Measurements from ENCODE around the gene PPP4R1.
"Not testable (repeated sequence)": the region's sequence is repeated elsewhere in the genome, so short reads cannot be mapped to it uniquely, and the experiment has no call there.

PPP4R1 gene, protein sequence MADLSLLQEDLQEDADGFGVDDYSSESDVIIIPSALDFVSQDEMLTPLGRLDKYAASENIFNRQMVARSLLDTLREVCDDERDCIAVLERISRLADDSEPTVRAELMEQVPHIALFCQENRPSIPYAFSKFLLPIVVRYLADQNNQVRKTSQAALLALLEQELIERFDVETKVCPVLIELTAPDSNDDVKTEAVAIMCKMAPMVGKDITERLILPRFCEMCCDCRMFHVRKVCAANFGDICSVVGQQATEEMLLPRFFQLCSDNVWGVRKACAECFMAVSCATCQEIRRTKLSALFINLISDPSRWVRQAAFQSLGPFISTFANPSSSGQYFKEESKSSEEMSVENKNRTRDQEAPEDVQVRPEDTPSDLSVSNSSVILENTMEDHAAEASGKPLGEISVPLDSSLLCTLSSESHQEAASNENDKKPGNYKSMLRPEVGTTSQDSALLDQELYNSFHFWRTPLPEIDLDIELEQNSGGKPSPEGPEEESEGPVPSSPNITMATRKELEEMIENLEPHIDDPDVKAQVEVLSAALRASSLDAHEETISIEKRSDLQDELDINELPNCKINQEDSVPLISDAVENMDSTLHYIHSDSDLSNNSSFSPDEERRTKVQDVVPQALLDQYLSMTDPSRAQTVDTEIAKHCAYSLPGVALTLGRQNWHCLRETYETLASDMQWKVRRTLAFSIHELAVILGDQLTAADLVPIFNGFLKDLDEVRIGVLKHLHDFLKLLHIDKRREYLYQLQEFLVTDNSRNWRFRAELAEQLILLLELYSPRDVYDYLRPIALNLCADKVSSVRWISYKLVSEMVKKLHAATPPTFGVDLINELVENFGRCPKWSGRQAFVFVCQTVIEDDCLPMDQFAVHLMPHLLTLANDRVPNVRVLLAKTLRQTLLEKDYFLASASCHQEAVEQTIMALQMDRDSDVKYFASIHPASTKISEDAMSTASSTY

GRCh38 chr18:9614401-9615279 is at the start of gene PPP4R1:
Gene PPP4R1 (minus strand): TSS chr18:9614559. CDS start chr18:9614484, 75 bp downstream.
- DNase-seq (ENCODE audit: low read depth in 2 of 2): peak; percentile 22 to 46

GRCh38 chr18:9663377-9663776 is 49.0 kb upstream of the PPP4R1 start:
- no peak for DNase-seq (ENCODE audit: low read depth in 2 of 2)

GRCh38 chr18:9661564-9661963 is 47.2 kb upstream of the PPP4R1 start:
- DNase-seq (ENCODE audit: low read depth in 2 of 2): no peak

DNA sequence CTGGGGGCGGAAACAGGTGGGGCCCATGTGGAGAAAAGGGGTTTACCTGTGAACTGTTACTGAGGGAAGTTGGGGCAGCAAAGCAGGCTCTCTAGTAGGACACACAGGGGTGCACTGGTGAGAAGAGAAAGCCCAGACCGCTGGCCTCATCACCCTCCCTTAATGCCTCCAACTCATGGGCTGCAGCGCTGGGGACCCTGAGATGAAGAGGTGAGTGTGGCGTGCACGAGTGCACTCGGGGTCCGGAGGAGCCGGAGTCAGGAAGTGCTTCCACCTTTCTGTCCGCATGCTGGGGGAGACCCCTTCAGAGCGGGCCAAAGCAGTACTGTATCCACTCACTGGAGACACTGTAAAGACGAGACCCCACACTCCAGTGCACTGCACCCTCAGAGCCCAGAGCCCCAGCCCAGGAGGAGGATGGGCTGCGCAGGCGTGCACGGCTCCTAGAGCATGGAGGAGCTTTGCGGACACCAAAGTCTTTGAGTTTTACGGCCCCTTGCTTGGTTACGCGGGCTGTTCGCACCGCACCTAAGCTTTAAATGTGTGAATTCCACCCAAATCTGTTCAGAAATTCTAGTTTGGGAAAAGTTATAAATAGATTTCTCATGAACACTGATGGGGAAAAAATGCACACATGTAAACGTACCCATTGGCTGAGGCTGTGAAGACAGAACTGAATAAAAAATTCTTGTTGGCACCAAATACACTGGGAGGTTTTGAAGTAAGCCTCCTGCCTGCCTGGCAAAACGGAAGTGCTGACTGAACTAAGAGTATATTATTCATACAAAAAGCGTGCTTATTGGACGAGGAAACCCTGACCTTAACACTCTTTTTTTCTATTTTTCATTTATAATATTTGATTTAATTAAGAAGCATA is 45.4 kb upstream of the PPP4R1 start:
- DNase-seq (ENCODE audit: low read depth in 2 of 2): no peak

GRCh38 chr18:9658087-9658641 is 43.8 kb upstream of the PPP4R1 start:
- no peak for DNase-seq (ENCODE audit: low read depth in 2 of 2)

- DNase-seq (ENCODE audit: low read depth in 2 of 2): no peak
Measured at GRCh38 chr18:9655232-9655767, 40.9 kb upstream of the PPP4R1 start.

GRCh38 chr18:9653390-9653789 is 39.0 kb upstream of the PPP4R1 start:
- DNase-seq (ENCODE audit: low read depth in 2 of 2): no peak

- DNase-seq (ENCODE audit: low read depth in 2 of 2): no peak
Measured at GRCh38 chr18:9649164-9649540, 34.8 kb upstream of the PPP4R1 start.

DNA sequence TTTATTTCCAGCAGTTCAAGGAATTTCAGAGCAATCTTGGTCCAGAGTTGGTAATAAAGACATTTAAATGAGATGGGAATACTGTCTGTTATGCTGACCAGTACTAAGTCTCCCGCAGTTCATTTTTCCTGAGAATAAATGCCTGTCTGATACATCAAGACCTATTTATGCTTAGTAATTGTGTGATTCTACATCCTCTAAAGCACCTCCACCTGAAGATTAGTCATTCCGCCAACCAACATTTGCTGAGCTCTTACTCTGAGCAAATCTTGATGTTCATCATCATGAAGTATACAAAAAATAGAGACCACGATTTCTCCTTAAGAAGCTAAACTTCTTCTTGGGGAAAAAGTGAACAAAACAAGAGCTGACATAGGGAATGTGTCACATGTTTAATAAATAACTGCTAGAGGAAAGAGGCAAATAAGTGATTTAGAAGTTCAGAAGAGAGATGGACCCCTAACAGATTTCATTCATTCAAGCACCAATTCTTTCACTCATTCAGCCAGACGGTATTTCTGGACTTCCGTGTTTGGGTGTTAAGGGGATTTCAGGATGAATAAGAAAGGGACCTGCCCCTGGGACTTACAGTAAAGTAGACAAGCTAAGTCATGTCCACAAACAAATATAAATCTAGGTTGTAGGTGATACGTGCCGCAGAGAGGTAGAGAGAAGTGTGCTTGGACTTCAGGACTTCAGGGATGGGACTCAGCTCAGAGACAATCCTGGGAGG is 34.2 kb upstream of the PPP4R1 start:
- DNase-seq (ENCODE audit: low read depth in 2 of 2): no peak

- no peak for DNase-seq (ENCODE audit: low read depth in 2 of 2)
Measured at GRCh38 chr18:9647496-9648323, 33.4 kb upstream of the PPP4R1 start.

- DNase-seq (ENCODE audit: low read depth in 2 of 2): no peak
Measured at GRCh38 chr18:9643549-9643948, 29.2 kb upstream of the PPP4R1 start.

- no peak for DNase-seq (ENCODE audit: low read depth in 2 of 2)
Measured at GRCh38 chr18:9642799-9643462, 28.6 kb upstream of the PPP4R1 start.

- not testable (repeated sequence) for DNase-seq (ENCODE audit: low read depth in 2 of 2)
Measured at GRCh38 chr18:9641081-9641480, 26.7 kb upstream of the PPP4R1 start.

DNA sequence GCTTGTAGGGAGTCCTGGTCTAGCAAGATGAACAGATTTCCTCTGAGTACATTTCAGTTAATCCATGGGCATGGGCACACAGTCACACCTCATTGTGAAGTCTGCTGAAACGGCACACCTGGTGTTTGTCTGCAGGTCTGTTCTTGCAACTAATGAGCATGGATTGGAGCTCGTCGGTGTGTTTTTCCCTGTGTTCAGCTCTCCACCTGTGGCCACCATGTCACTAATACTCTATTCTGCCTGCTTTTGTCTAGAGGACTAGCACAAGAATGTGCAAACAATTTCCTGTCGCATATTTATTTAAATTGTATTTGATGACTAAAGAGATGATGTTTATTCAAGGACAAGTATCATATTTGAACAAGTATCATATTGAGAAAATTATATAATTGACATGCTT is 24.5 kb upstream of the PPP4R1 start:
- DNase-seq (ENCODE audit: low read depth in 2 of 2): no peak

DNA sequence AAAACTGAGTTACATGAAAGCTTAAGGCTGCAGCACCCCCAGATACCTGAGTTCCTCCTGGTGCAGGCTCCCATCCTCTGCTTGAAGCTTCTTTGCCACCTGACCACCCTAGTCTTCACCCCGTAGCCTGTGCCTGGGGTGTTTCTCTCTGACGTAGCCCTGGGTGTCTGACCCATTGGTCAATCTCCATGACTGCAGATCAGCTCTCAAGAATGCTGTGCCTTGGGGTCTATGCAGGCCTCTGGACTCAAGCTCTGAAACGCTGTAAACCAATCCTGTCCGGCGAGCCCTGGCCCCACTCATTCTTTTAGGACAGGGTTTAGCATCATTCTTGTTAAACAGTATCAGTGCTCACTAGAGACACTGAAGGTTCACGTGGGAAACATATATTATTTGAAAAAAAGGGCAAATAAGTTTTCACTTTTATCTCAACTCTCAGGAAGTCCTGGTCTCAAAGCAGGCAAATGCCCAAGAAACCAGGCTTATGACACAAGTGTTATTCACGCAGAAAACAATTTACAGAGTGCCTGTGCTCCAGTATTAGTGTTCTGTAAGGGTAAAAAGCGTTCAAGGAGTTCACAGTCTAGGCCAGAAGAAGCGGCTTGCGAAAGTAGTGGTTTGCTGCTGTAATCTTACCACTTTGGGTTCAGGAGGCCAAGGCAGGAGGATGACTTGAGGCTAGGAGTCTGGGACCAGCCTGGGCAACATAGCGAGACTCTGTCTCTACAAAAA is 22.8 kb upstream of the PPP4R1 start:
- no peak for DNase-seq (ENCODE audit: low read depth in 2 of 2)

- no peak for DNase-seq (ENCODE audit: low read depth in 2 of 2)
Measured at GRCh38 chr18:9634856-9635255, 20.5 kb upstream of the PPP4R1 start.

GRCh38 chr18:9631814-9632496 is 17.6 kb upstream of the PPP4R1 start:
- no peak for DNase-seq (ENCODE audit: low read depth in 2 of 2)
